ENCODE data around the gene ATP12A.

ATP12A gene

DNA sequence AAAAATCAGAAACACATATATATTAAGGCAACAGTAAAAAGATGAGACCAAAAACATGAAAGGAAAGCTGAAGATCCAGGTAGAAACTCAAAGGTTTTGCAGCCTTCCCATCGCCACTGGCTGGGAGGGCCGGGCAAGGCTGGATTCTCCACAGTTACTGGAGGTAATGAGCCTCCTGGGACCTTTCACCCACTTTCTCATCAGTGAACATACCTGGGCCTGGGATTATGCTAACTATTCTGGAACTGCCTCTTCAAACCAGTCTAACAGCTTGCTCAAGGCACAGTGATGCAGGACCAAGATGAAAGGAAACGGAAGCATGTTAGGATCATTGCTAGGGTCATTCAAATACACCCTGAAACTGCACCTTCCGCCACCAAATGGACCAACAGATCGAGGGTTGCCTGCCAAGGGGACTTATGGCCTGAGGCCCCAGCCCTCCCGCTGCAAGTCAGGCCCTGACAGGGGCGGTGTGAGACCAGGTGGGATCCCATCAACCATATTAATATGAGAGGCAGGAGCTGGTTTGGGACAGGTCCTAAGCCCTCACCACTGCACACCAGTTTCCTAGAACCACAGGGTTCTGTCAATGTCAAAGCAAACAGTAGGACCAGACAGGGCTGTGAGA lies 28.4 kb upstream of the ATP12A start:
- no peak for TF ChIP-seq CTCF (IDR thresholded peaks at IDR 0.05; ENCODE audit: insufficient read depth, low read depth, low read length, missing control alignments)
- peak; percentile 93 for DNase-seq (ENCODE audit: low read depth)
- H3K4me3 ChIP-seq (ENCODE audit: low read length): no peak overlapping the region

GRCh38 chr13:24652359-24652758 lies 27.8 kb upstream of the ATP12A start:
- no peak for TF ChIP-seq CTCF (IDR thresholded peaks at IDR 0.05; ENCODE audit: insufficient read depth, low read depth, low read length, missing control alignments)
- no peak overlapping the region for H3K4me3 ChIP-seq (ENCODE audit: low read length)
- DNase-seq (ENCODE audit: low read depth): peak; percentile 41

GRCh38 chr13:24654741-24655140 lies 25.5 kb upstream of the ATP12A start:
- TF ChIP-seq CTCF (IDR thresholded peaks at IDR 0.05; ENCODE audit: insufficient read depth, low read depth, low read length, missing control alignments): no peak
- DNase-seq (ENCODE audit: low read depth): no peak

DNA sequence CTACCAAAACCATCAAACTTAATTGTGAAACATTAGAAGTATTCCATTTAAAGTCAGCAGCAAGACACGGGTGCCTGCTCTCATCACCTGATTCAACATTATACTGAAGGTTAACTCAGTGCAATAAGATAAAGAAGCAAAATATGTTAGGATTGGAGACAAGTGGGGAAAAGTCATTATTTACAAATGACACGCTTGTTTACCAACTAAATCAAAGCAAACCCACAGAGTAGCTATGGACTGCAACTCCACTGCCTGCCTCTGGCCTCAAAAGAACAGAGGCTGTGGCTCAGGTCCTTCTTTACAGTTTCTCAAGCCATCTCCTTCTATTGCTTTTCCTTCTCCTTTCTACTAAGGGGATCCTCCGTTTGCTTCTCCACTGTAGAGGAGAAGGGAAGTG lies 21.0 kb upstream of the ATP12A start:
- H3K4me3 ChIP-seq (ENCODE audit: low read length): no peak overlapping the region
- no peak for TF ChIP-seq CTCF (IDR thresholded peaks at IDR 0.05; ENCODE audit: insufficient read depth, low read depth, low read length, missing control alignments)
- DNase-seq (ENCODE audit: low read depth): no peak

More at GRCh38 chr13:24654741-24655140, 25.5 kb upstream of the ATP12A start:
- no peak overlapping the region for H3K4me3 ChIP-seq (ENCODE audit: low read length)

DNA sequence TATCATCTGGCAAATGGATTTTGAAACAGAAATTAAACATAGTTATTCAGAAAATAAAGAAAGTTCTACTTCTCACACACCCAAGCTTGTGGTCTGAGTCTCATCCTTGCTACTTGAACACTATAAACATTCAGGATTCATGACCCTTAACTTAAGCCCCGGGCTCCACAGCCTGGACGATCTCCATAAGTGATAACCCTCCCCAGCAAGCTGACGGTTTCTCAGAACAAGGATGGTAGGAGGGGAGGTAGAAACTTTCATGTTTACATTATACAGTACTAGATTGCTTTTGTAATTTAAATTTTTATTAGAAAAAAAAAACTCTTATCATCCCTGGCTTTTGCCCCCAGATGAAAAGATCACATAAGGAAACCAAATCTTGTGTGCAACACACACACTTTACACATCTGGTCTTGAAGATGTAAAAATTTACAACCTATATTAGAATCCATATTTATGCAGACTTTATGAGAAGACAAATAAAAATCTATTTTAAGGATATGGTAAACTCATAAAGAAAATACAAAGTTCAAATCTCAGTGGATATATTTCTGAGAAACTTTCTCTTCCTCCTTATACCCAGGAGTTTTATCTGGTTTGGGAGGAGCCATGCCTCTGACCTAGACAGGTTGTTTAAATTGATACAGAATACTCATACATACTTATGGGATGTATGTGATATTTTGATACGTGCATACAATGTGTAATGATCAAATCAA lies 20.0 kb upstream of the ATP12A start:
- TF ChIP-seq CTCF (IDR thresholded peaks at IDR 0.05; ENCODE audit: insufficient read depth, low read depth, low read length, missing control alignments): no peak
- DNase-seq (ENCODE audit: low read depth): no peak
- H3K4me3 ChIP-seq (ENCODE audit: low read length): no peak overlapping the region

DNA sequence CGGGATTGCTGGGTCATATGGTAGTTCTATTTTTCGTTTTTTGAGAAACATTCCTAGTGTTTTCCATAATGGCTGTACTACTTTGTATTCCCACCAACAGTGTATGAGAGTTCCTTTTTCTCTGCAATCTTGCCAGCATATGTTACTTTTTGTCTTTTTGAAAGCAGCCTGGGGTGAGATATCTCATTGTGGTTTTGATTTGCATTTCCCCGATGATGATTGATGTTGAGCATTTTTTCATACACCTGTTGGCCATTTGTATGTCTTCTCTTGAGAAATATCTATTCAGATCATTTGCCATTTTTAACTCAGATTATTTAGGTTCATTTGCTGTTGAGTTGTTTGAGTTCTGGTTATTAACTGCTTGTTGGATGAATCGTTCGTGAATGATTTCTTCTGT lies 18.5 kb upstream of the ATP12A start:
- no peak for DNase-seq (ENCODE audit: low read depth)
- TF ChIP-seq CTCF (IDR thresholded peaks at IDR 0.05; ENCODE audit: insufficient read depth, low read depth, low read length, missing control alignments): no peak
- no peak overlapping the region for H3K4me3 ChIP-seq (ENCODE audit: low read length)
